Stimulated activated CD4-positive, alpha-beta T cell treated with anti-CD3 and anti-CD28 coated beads, TNF-alpha, amount 100 ng/mL, for 1 hour (primary cell): ENCODE data around the gene MGME1.
A peak's percentile ranks its signal among the peaks of the same experiment; 100 is the strongest.

Experiments used
- DNase-seq, 3 donors: peaks; one replicate each; pipeline ENCODE4 v3.0.0-alpha.2; 2020; ENCODE audit warnings: low read depth in 3 of 3, low spot score in 1 of 3

Gene MGME1

GRCh38 chr20:17968366-17969277 is at the start of gene MGME1, which contains the start of gene SNX5:
MGME1 (plus strand) TSS chr20:17969018; CDS start chr20:17969860, 842 bp downstream.
SNX5 (minus strand) TSS chr20:17968794; CDS start chr20:17968425, 369 bp downstream.
- peak; percentile 95 to 98 (median 97) for DNase-seq

- no peak for DNase-seq
Observed at GRCh38 chr20:17919149-17919548, 49.7 kb upstream of the MGME1 start.

GRCh38 chr20:17921774-17922173 is 47.0 kb upstream of the MGME1 start:
- no peak for DNase-seq

GRCh38 chr20:17925141-17925939 is 43.5 kb upstream of the MGME1 start:
- no peak for DNase-seq

GRCh38 chr20:17925940-17926300 is 42.9 kb upstream of the MGME1 start:
- no peak for DNase-seq

GRCh38 chr20:17928211-17928611 is 40.6 kb upstream of the MGME1 start:
- DNase-seq, result no peak

GRCh38 chr20:17928633-17929311 is 40.0 kb upstream of the MGME1 start:
- no peak for DNase-seq

- DNase-seq, result no peak
Observed at GRCh38 chr20:17931513-17931912, 37.3 kb upstream of the MGME1 start.

- DNase-seq, result no peak
Observed at GRCh38 chr20:17932396-17932795, 36.4 kb upstream of the MGME1 start.

- DNase-seq, result no peak
Observed at GRCh38 chr20:17933121-17933520, 35.7 kb upstream of the MGME1 start.

GRCh38 chr20:17933711-17934110 is 35.1 kb upstream of the MGME1 start:
- no peak for DNase-seq

- no peak for DNase-seq
Observed at GRCh38 chr20:17934141-17934862, 34.5 kb upstream of the MGME1 start.

GRCh38 chr20:17935186-17935585 is 33.6 kb upstream of the MGME1 start:
- no peak for DNase-seq

GRCh38 chr20:17935761-17936160 is 33.1 kb upstream of the MGME1 start:
- DNase-seq, result no peak

- no peak for DNase-seq
Observed at GRCh38 chr20:17936286-17936760, 32.5 kb upstream of the MGME1 start.

GRCh38 chr20:17936761-17937732 is 31.8 kb upstream of the MGME1 start:
- no peak for DNase-seq

GRCh38 chr20:17938871-17939619 is 29.8 kb upstream of the MGME1 start:
- DNase-seq, result peak in 2 of 3 donors; percentile 11 to 30

GRCh38 chr20:17939622-17940223 is 29.1 kb upstream of the MGME1 start:
- DNase-seq, result no peak
